ENCODE results near the gene MGST3. TPM values are rescaled to one million over a fixed set of nuclear protein-coding genes. Genes with fewer than 3 reads are reported as not detected.

Gene MGST3
- total RNA-seq, 1 experiment from 2014 or later: 103 TPM

- in situ Hi-C loops (cut with HindIII; ENCODE audit: low pct_unique_long_range_greater_than_20kb, low sequenced_read_pairs): no loop called here
- ATAC-seq: no peak
- TF ChIP-seq TCF7L2 (IDR thresholded peaks at IDR 0.05; ENCODE audit: low read depth, low read length) (no peak), REST (IDR thresholded peaks at IDR 0.05; ENCODE audit: insufficient read depth in 1 of 2, low read depth in 2 of 2, low read length in 1 of 2) (no peak), POLR2AphosphoS5 (IDR thresholded peaks at IDR 0.05; ENCODE audit: low read depth, low read length) (no peak), SIN3A (IDR thresholded peaks at IDR 0.05; ENCODE audit: borderline replicate concordance, insufficient read depth, low read depth, low read length) (no peak)
- TF ChIP-seq, protein P1, sequence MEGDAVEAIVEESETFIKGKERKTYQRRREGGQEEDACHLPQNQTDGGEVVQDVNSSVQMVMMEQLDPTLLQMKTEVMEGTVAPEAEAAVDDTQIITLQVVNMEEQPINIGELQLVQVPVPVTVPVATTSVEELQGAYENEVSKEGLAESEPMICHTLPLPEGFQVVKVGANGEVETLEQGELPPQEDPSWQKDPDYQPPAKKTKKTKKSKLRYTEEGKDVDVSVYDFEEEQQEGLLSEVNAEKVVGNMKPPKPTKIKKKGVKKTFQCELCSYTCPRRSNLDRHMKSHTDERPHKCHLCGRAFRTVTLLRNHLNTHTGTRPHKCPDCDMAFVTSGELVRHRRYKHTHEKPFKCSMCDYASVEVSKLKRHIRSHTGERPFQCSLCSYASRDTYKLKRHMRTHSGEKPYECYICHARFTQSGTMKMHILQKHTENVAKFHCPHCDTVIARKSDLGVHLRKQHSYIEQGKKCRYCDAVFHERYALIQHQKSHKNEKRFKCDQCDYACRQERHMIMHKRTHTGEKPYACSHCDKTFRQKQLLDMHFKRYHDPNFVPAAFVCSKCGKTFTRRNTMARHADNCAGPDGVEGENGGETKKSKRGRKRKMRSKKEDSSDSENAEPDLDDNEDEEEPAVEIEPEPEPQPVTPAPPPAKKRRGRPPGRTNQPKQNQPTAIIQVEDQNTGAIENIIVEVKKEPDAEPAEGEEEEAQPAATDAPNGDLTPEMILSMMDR (IDR thresholded peaks at IDR 0.05): no peak
- Histone ChIP-seq H3K9me3 (ENCODE audit: control insufficient read depth, insufficient read depth, low read depth, low read length) (no peaks in the 10 kb centered on the region), H3K36me3 (ENCODE audit: control insufficient read depth, insufficient read depth, low read length) (no peaks in the 10 kb centered on the region), H3K27me3 (ENCODE audit: control insufficient read depth, insufficient read depth, low read length) (peaks cover 13% of the 10 kb centered on the region; the same call in 1 of the 2 replicates), H3K4me3 (ENCODE audit: low read depth in 2 of 2, low read length in 2 of 2) (no peak overlapping the region), H3K4me1 (ENCODE audit: control insufficient read depth, insufficient read depth, low read length) (no peaks in the 10 kb centered on the region), H3K27ac (ENCODE audit: low read length) (no peak overlapping the region)
- BruUV-seq (replicated peaks): no TSS peak
- ChIA-PET CTCF (no interaction called here), POLR2A (no interaction called here)
- intact Hi-C loops (cut with micrococcal nuclease; ENCODE audit: unreplicated experiment): no loop called here
- DNase-seq (ENCODE audit: low read depth, low spot score): no peak
Measured at GRCh38 chr1:165595246-165595938, 35.6 kb upstream of the MGST3 start.

DNA sequence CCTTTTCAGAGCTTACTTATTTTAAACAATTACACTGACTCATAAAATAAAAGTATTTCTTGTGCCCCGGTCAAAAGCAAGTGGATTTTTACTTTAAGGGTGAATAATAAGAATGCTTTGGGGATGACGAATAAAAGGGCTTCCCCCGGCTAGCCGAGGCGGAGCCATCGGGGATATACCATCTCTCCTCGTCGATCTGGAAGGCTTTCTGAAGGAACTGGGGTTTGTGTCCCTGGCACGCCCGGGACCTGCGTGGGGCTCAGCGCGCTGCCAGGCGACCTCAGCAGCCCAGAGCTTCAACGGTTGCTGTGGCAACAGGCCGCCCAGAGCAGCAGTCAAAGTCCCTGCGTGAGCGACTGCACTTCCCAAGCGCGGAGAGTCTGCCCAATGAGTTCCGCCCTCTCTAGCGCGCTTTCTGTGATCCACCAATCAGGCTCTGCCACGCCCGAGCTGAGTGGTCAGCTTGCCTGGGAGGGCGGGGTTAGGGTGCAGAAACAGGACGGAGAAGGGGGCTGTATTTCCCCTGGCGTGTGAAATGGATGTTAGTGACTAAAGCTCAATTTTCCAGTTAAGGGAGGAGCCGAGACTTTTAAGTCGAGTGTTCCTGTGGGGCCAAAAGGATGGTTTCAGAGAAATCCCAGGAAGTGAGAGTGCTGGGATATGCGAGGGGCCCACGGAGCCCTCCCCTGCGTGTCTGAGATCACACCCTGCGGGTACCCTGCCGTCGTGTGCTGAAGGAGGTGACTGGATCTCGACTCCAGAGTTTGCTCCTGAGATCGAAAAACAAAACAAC, 33.0 kb upstream of the MGST3 start:
- in situ Hi-C loops (cut with HindIII; ENCODE audit: low pct_unique_long_range_greater_than_20kb, low sequenced_read_pairs): no loop called here
- no peaks in the 10 kb centered on the region for H3K9me3 ChIP-seq (ENCODE audit: control insufficient read depth, insufficient read depth, low read depth, low read length)
- BruUV-seq (replicated peaks): no TSS peak
- CTCF ChIA-PET: no interaction called here
- TF ChIP-seq SIN3A (IDR thresholded peaks at IDR 0.05; ENCODE audit: borderline replicate concordance, insufficient read depth, low read depth, low read length): 0 out of 2 replicates have a peak, but pooled peaks have one; percentile 47
- TF ChIP-seq REST (IDR thresholded peaks at IDR 0.05; ENCODE audit: insufficient read depth in 1 of 2, low read depth in 2 of 2, low read length in 1 of 2): no peak
- TF ChIP-seq TCF7L2 (IDR thresholded peaks at IDR 0.05; ENCODE audit: low read depth, low read length): 0 out of 2 replicates have a peak, but pooled peaks have one; percentile 47
- TF ChIP-seq, protein P1 (IDR thresholded peaks at IDR 0.05): no peak
- H3K4me3 ChIP-seq (ENCODE audit: low read depth in 2 of 2, low read length in 2 of 2): peak overlapping the region; percentile 53 to 70
- intact Hi-C loops (cut with micrococcal nuclease; ENCODE audit: unreplicated experiment): no loop called here
- 0 out of 2 replicates have a peak, but pooled peaks cover 2% of the 10 kb centered on the region for H3K4me1 ChIP-seq (ENCODE audit: control insufficient read depth, insufficient read depth, low read length)
- POLR2A ChIA-PET: interaction anchor here (0.6 kb wide), 2 partner anchors 46 to 186 kb away, joined by 3 read pairs; no protein-coding TSS in a partner anchor
- peaks cover 7% of the 10 kb centered on the region; the same call in 1 of the 2 replicates for H3K27me3 ChIP-seq (ENCODE audit: control insufficient read depth, insufficient read depth, low read length)
- no peaks in the 10 kb centered on the region for H3K36me3 ChIP-seq (ENCODE audit: control insufficient read depth, insufficient read depth, low read length)
- ATAC-seq (peak; percentile 100), DNase-seq (ENCODE audit: low read depth, low spot score) (peak; percentile 87)
- H3K27ac ChIP-seq (ENCODE audit: low read length): peak overlapping the region; percentile 61

Data from Panc1 (cell line).